ENCODE data around the gene ATP8A2.

DNA sequence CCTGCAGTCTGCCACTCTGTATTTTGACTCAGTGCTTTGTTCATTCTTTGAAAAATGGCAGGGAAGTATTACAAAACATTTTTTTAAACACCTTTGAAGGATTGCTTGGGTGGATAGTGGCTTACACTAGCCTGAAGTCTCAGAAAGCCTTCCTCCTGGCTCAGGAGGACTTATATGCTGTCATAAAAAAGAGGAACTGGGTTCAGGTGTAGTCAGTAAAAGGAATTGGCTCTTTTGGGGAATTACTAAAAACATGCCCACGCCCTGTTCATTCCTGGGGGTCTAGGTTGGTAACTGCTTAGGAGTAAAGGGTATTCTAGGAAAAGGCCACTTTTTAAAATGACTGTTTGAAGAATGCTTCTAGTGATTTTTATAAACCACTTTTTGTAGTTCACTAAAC is 493.2 kb downstream of the ATP8A2 start:
- TF ChIP-seq, protein P1, sequence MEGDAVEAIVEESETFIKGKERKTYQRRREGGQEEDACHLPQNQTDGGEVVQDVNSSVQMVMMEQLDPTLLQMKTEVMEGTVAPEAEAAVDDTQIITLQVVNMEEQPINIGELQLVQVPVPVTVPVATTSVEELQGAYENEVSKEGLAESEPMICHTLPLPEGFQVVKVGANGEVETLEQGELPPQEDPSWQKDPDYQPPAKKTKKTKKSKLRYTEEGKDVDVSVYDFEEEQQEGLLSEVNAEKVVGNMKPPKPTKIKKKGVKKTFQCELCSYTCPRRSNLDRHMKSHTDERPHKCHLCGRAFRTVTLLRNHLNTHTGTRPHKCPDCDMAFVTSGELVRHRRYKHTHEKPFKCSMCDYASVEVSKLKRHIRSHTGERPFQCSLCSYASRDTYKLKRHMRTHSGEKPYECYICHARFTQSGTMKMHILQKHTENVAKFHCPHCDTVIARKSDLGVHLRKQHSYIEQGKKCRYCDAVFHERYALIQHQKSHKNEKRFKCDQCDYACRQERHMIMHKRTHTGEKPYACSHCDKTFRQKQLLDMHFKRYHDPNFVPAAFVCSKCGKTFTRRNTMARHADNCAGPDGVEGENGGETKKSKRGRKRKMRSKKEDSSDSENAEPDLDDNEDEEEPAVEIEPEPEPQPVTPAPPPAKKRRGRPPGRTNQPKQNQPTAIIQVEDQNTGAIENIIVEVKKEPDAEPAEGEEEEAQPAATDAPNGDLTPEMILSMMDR (IDR thresholded peaks at IDR 0.05), result no peak
- no peak for TF ChIP-seq POLR2A (IDR thresholded peaks at IDR 0.05)

All from testis (tissue), 2 donors.